PFSK-1 (cell line): ENCODE data around the gene UTP11.

Experiments
- FOXP2 ChIP-seq: optimal IDR thresholded peaks from 2 replicates; pipeline ENCODE3; 2011; ENCODE audit warnings: borderline replicate concordance, control low read depth, inconsistent platforms; ENCODE audit not compliant: insufficient read depth; ENCODE audit errors: extremely low read length, extremely low read depth
- POLR2AphosphoS5 ChIP-seq: IDR thresholded peaks from 2 replicates; pipeline ENCODE4 v1.6.1; 2012; ENCODE audit warnings: low read depth, mild to moderate bottlenecking, control low read depth, low read length, moderate library complexity
- SIN3A ChIP-seq: IDR thresholded peaks from 2 replicates; pipeline ENCODE4 v1.6.1; 2012; ENCODE audit warnings: mild to moderate bottlenecking, low read length, moderate library complexity, borderline replicate concordance; ENCODE audit not compliant: insufficient read depth
- TAF1 ChIP-seq: IDR thresholded peaks from 2 replicates; pipeline ENCODE4 v1.6.1; 2012; ENCODE audit warnings: low read length, control low read depth, borderline replicate concordance; ENCODE audit not compliant: insufficient read depth
- TF ChIP-seq, protein P1 (sequence below), 2 experiments: IDR thresholded peaks; 2 replicates each; pipeline versions ENCODE4 v1.6.1 to v1.8.0; 2011 to 2012; ENCODE audit warnings: low read depth in 2 of 2, low read length in 2 of 2, control low read depth in 1 of 2, inconsistent platforms in 1 of 2, mild to moderate bottlenecking in 1 of 2, moderate library complexity in 1 of 2; ENCODE audit not compliant: insufficient read depth in 1 of 2

DNA sequence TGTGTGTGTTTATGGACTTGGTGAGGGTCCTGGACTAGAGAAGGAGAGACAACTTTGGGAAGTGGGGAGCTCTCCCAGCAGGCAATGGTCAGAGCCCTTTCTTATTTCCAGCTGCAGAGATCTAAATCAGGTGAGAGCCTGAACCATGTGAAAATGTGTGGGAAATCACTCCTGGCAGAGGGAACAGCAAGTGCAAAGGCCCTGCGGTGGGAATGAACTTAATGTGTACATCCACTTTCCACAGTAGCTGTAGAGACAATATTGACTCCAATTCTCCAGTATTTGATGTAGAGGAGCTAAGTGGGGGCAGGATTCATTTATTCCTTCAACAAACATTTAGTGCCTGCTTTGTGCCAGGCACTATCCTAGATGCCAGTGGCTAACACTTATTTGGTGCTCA, 48.8 kb downstream of the UTP11 start:
- TF ChIP-seq POLR2AphosphoS5 (no peak), TAF1 (no peak), SIN3A (no peak), FOXP2 (no peak)
- TF ChIP-seq, protein P1, sequence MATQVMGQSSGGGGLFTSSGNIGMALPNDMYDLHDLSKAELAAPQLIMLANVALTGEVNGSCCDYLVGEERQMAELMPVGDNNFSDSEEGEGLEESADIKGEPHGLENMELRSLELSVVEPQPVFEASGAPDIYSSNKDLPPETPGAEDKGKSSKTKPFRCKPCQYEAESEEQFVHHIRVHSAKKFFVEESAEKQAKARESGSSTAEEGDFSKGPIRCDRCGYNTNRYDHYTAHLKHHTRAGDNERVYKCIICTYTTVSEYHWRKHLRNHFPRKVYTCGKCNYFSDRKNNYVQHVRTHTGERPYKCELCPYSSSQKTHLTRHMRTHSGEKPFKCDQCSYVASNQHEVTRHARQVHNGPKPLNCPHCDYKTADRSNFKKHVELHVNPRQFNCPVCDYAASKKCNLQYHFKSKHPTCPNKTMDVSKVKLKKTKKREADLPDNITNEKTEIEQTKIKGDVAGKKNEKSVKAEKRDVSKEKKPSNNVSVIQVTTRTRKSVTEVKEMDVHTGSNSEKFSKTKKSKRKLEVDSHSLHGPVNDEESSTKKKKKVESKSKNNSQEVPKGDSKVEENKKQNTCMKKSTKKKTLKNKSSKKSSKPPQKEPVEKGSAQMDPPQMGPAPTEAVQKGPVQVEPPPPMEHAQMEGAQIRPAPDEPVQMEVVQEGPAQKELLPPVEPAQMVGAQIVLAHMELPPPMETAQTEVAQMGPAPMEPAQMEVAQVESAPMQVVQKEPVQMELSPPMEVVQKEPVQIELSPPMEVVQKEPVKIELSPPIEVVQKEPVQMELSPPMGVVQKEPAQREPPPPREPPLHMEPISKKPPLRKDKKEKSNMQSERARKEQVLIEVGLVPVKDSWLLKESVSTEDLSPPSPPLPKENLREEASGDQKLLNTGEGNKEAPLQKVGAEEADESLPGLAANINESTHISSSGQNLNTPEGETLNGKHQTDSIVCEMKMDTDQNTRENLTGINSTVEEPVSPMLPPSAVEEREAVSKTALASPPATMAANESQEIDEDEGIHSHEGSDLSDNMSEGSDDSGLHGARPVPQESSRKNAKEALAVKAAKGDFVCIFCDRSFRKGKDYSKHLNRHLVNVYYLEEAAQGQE (IDR thresholded peaks at IDR 0.05; ENCODE audit: insufficient read depth in 1 of 2, low read depth in 2 of 2, low read length in 2 of 2), result no peak
